GM21447 (cell line): Measurements from ENCODE around the gene SENP1.
"Not testable (repeated sequence)": the region's sequence is repeated elsewhere in the genome, so short reads cannot be mapped to it uniquely, and the experiment has no call there.

Experiments
- ATAC-seq: cut with Tn5 transposase; IDR thresholded peaks from one replicate; pipeline ENCODE4 v1.9.1; 2021; ENCODE audit not compliant: unreplicated experiment

SENP1 gene

DNA sequence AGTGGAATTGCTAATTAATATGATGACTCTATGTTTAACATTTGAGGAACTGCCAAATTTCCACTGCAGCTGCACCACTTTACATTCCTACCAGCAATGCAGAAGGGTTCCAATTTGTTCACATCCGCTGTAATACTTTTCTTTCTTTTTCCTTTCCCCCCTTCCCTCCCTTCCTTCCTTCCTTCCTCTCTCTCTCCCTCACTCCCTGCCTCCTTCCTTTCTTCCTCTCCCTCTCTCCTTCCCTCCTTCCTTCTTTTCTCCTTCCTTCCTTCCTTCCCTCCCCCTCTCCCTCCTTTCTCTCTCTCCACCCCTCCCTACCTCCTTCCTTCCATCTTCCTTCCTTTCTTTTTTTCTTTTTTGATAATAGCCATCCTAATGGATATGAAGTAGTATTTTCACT is 10.1 kb upstream of the SENP1 start:
- ATAC-seq: no peak

- ATAC-seq: not testable (repeated sequence)
Observed at GRCh38 chr12:48111312-48111693, 5.4 kb upstream of the SENP1 start.

GRCh38 chr12:48110691-48111311 is 4.9 kb upstream of the SENP1 start:
- ATAC-seq: no peak

GRCh38 chr12:48109424-48109823 is 3.5 kb upstream of the SENP1 start:
- no peak for ATAC-seq

DNA sequence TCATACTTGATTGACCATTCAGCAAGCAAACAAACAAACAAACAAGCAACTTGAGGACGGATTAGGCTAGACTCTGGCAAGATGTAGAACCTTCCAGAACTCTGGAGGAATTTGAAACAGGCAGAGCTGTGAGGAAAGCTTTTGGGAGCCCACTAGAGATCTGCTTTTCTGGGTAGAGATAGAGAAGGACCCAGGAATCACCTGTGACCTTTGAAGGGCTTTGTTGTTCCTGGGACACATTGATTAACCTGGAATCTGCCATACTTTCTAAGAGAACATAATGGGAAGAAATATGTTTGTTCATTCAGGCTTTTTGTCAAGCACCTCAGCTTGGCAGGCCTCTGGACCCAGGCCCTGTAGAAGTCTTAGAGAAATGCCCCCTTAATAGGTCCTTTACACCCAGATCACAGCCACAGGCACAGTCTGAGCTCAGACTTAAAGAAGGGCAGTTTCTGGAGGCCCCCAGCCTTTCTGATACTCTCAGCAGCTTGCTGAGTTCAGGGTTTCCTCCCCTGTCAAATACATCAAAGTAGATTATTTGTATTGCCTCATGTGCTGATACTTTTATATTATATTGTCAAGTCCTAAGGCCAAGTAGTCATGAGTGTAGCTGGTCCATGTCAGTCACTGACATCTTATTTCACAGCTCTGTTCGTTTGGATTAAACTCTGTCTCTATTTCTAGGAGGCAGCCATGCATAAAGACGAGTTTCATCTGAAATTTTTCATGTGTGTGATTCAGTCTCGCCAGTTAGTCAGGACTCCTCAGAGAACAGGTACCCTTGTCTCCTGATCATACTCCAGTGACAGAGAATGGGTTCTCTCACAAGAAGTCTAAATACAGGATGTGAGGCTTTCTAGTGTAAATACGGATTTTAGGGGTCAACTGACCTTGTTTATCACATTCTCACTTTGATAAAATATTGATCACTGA is 1.1 kb upstream of the SENP1 start:
- no peak for ATAC-seq

DNA sequence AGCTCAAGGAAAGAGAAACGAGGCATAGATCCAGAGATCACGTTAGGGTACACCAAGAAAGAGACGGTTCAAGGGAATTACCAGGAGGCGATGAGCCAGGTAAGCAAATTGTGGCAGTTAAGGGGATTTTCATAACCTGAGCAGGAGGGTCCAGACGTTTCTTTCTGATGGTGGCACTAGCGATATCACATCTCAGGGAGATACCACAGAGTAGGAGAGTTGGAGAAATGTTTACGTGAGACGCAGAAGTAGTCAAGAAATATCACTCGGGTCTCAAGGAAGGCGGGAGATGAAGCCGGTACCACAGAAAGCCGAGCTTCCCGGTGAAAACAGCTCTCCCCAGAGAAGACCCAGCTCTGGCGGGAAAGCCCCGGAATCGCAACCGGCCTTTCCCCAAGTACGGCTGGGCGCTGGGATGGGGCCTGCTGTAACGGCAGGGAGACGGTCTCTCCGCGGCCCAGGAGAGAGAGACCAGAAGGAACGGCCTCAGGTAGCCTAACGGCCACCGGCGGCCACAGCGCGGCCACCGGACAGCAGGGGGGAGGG is 485 bp downstream of the SENP1 start:
- ATAC-seq: peak; percentile 30

DNA sequence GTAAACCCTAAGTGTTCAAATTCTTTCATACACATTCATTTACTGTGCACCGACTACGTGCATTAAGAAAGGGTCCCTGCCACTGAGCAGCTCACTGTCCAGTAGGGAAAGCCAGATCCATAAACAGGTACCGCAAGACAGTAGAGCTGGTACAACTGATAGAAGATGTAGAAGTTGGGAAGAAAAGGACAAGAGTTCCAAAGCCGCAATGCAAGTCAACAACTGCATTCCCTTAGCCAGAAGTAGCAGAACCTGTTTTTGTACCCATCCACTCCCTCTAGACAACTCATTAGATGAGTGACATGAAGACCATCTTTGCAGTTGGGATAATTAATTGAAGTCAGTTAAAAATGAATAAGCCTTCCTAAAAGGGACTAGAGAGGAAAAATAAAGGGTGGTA is 1.3 kb downstream of the SENP1 start:
- no peak for ATAC-seq

DNA sequence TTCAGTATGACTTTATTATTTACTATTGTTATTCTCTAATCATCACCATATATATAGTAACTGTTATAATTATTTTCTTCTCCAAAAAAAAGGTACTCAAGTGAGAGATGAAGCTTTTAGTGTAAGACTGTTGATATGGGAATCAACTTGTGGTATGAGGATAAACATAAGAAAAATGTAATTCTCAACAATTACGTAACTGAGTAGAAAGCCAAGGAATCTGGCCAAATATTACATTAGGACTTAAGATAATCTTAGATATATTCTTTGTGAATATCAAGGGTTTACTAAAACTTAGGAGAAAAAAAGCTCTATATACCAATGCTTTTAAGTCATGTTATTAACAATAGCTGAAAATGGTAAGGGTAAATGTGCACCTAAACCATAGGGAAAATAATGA is 13.3 kb downstream of the SENP1 start:
- no peak for ATAC-seq

DNA sequence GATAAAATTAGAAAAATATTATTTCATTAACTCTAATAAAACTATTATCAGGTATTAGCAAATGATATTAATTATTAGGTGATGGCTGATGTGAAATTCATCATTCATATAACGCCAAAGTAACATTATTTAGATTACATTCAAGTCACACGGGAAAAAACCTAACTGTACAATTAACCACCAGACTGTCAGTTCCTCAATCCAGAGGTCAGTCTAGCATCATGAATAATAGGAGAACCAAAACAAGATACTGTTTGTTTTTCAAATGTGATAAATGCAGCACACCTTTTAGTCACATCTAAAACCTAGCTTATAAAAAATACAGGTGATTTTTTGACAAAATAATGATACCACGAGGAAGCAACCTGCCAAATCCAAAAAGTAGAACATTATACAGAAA is 19.6 kb downstream of the SENP1 start:
- ATAC-seq: no peak

DNA sequence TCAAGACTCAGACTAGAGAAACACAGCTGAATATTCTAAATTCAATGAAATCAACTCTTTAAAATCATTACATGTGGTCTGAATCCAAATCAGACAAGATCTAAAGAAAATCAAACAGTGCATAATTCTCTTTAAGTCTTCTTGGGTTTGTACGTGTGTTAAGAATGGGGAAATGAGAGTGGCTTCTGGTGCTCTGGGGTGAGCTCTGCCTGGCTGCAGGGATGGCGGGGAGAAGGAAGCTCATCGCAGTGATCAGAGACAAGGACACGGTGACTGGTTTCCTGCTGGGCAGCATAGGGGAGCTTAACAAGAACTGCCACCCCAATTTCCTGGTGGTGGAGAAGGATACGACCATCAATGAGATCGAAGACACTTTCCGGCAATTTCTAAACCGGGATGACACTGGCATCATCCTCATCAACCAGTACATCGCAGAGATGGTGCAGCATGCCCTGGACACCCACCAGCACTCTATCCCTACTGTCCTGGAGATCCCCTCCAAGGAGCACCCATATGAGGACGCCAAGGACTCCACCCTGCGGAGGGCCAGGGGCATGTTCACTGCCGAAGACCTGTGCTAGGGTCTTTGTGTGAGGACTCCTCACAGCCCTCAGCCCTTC is 20.9 kb downstream of the SENP1 start:
- no peak for ATAC-seq

DNA sequence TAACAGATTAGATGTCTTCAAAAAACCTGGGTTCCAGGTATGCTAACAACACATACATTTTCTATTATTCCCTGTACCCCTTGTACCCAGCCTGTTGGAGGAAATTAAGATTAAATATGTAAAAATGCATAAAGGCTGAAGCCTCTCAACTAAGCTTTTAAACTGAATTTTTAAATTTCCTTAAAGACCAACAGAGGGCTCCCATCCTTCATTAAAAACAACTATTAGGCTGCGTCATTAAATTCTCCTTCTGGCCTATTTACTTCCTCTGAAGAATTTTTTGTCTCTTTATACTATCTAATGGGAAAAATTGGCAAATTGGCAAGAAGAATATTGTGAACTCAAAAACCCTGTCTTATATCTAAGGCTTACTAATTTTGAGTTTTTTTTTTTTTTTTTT is 21.8 kb downstream of the SENP1 start:
- ATAC-seq: no peak

DNA sequence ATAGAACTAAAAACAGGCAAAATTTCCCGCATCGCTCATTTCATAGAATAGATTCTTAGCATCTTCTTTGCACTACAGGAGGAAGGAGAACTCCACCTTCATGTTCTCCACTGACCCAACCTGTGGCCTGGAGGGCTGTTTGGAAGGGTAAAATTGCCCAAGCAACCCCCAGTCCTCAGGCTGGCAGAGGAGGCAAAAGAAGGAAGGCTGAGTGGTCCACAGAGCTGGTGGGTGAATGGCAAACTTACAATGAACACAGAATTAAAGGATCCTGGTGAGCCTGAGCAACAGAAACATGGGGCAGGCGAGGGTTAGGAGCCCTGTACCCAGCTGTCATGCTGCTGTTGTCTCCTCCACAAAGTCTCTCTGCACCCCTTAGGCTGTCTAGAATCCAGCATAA is 25.1 kb downstream of the SENP1 start:
- no peak for ATAC-seq

DNA sequence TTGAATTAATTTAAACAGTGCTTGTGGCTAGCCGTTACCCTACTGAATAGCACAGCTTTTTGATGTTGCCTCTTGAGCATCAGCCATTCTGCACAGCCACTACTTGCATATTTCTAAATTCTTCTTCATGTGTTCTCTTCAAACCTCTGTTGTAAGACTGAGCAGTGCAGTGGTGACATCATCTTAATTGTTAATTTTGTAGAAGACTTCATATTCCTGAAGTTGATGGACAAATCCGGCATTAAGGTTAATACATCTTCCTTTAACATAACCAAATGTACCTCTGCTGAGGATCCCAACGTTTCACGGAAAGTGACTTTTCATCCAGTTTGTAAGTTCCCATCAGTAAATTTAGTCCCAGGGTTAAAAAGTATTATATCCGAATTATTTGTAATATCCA is 25.6 kb downstream of the SENP1 start:
- ATAC-seq: no peak

DNA sequence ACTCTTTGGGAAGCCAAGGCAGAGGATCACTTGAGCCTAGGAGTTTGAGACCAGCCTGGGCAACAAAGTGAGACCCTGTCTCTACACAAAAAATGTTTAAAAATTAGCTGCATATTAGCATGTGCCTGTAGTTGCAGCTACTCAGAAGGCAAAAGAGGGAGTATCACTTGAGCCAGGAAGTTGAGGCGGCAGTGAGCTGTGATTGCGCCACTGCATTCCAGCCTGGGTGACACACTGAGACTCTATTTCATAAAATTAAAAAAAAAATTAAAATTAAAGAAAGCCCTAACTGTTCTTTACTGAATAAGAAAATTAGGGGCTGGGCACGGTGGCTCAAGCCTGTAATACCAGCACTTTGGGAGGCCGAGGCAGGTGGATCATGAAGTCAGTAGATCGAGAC is 27.0 kb downstream of the SENP1 start:
- ATAC-seq: no peak

DNA sequence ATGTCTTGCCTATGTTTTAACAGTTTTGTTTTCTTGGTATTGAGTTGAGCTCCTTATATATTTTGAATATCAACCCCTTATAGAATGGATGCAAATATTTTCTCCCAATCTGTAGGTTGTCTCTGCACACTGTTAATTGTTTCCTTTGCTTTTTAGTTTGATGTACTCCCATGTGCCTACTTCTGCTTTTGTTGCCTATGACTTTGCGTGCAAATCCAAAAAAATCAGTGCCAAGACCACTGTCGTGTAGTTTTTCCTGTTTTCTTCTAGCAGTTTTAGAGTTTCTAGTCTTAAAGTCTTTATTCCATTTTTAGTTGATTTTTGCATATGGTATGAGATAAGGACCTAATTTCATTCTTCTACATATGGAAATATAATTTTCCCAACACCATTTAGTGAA is 28.8 kb downstream of the SENP1 start:
- ATAC-seq: no peak

DNA sequence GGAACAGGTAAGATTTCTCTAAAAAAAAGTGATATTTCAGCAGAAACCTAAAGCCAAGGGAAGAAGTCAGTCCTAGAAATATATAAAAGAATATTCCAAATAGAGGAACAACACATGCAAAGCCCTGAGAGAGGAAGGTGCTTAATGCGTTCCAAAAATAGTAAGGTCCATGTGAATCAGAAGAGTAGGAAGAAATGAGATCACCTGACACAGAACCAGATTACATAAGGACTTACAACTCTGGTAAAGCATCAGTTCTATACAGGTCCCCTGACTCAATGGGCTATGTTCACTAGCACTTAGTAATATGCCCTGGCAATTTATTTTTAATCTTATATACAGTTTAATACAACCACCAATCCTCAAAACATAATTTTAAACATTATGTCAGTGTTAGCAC is 30.0 kb downstream of the SENP1 start:
- no peak for ATAC-seq

DNA sequence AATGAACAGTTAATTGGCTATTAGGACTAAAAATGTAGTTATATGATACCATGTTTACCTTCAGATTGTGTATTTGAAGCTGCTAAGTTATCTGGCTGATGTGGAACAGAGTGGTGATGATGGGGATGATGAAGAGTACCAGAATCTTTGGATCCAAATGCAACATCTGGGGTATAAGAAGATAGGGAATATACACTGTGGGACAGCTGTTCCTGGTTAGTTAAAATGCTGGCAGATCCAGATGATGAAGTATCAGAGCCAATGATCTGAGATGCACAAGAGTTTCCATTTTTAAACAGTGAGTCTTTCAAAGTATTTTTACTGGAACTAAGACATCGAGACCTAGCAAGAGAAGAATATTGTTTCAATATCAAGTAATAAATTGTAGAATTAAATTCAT is 31.6 kb downstream of the SENP1 start:
- ATAC-seq: no peak

DNA sequence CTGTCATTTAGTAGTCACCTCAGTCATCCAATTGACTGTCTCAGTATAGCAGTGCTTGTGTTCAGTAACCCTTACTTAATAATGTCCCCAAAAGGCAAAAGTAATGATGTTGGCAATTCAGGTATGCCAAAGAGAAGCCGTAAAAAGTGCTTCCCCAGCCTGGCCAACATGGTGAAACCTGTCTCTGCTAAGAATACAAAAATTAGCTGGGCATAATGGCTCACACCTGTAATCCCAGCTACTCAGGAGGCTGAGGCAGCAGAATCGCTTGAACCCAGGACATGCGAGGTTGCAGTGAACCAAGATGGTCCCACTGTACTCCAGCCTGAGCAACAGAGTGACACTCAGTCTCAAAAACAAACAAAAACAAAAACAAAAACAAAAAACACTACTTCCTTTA is 33.6 kb downstream of the SENP1 start:
- ATAC-seq: no peak

- ATAC-seq: no peak
Observed at GRCh38 chr12:48071808-48072207, 34.1 kb downstream of the SENP1 start.

DNA sequence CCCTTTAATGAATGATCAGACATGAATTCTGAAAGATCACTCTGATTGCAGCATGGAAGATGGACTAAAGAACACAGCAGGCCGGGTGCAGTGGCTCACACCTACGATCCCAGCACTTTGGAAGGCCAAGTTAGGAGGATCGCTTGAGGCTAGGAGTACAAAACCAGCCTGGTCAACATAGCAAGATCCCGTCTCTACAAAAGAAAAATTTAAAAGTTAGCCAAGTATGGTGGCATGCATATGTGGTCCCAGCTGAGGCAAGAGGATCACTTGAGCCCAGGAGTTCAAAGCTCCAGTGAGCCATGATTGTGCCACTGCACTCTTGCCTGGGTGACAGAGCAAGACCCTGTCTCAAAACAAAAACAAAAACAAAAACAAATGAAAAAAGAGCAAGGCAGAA is 35.1 kb downstream of the SENP1 start:
- no peak for ATAC-seq

DNA sequence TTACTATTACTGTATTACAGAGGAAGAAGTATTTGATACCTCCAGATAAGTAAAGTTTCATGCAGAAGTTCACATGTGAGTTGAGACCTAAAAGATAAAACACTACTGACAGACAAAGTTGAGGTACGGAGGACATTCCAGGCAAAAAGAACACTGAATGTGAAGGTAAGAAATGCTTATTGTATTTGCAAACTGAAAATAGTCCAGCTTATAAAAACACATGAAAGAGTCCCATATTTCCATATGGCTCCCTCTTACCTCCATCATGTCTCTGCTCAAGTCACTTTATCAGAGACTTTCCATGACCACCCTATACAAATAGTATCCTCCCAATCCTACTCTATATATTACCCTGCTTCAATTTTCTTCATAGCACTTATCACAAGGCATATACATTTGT is 35.8 kb downstream of the SENP1 start:
- no peak for ATAC-seq

- no peak for ATAC-seq
Observed at GRCh38 chr12:48069241-48069640, 36.6 kb downstream of the SENP1 start.
